Esophagus (tissue), 2 donors: ENCODE measurements around the gene AKT3. TPM values are rescaled to one million over a fixed set of nuclear protein-coding genes. Genes with fewer than 3 reads are reported as not detected.
"Not testable (repeated sequence)": the region's sequence is repeated elsewhere in the genome, so short reads cannot be mapped to it uniquely, and the experiment has no call there.

Experiments used
- H3K27ac ChIP-seq, 2 donors: one replicate each; pipeline ENCODE4 v1.5.1; 2013; ENCODE audit warnings: low read depth in 2 of 2, mild to moderate bottlenecking in 2 of 2, inconsistent platforms in 1 of 2, low read length in 1 of 2, moderate library complexity in 1 of 2
- H3K27me3 ChIP-seq, 2 donors: one replicate each; pipeline ENCODE4 v1.6.1; 2013; ENCODE audit warnings: low read length in 2 of 2, control low read depth in 1 of 2, mild to moderate bottlenecking in 1 of 2; ENCODE audit not compliant: insufficient read depth in 2 of 2, control insufficient read depth in 1 of 2
- H3K36me3 ChIP-seq, 2 donors: one replicate each; pipeline ENCODE4 v1.6.1; 2013; ENCODE audit warnings: low read length in 1 of 2; ENCODE audit not compliant: control insufficient read depth in 2 of 2, insufficient read depth in 2 of 2
- H3K4me1 ChIP-seq, 2 donors: one replicate each; pipeline ENCODE4 v1.6.1; 2013; ENCODE audit warnings: low read length in 1 of 2; ENCODE audit not compliant: control insufficient read depth in 2 of 2, insufficient read depth in 2 of 2
- H3K4me3 ChIP-seq, 2 donors: one replicate each; pipeline ENCODE4 v1.5.1; 2013; ENCODE audit warnings: low read length in 2 of 2, mild to moderate bottlenecking in 2 of 2, low read depth in 1 of 2, moderate library complexity in 1 of 2
- H3K9me3 ChIP-seq, 2 donors: one replicate each; pipeline ENCODE4 v1.6.1; 2013; ENCODE audit warnings: mild to moderate bottlenecking in 2 of 2, low read depth in 1 of 2, low read length in 1 of 2, moderate library complexity in 1 of 2; ENCODE audit not compliant: control insufficient read depth in 2 of 2, insufficient read depth in 1 of 2
- WGBS, 2 donors: extraction: QIAGEN DNeasy Blood & Tissue Kit; methylation state at CpG; one replicate each; pipeline ENCODE4 v1.1.7; 2013; 5-methylcytosine and 5-hydroxymethylcytosine counted together
- polyA plus RNA-seq, 2 donors: library from polyadenylated mRNA; stranded (reverse); fragments of 200-250 nt; gene quantifications; one replicate each; pipeline ENCODE4 v1.2.3, GENCODE V29; 2013
- donor health status: healthy with polysubstance abuse.
- donor health status: Bipolar disorder and iron deficiency.

Gene AKT3
- polyA plus RNA-seq, 2 donors = 2.1 to 4.4 TPM

- Histone ChIP-seq H3K27ac (no peak overlapping the region), H3K27me3 (no peaks in the 10 kb centered on the region), H3K4me3 (no peak overlapping the region), H3K36me3 (no peaks in the 10 kb centered on the region), H3K4me1 (no peaks in the 10 kb centered on the region), H3K9me3 (no peaks in the 10 kb centered on the region)
- WGBS, 2 donors = 93 to 95% methylated on average over 2 of the region's 2 CpGs
Measured at GRCh38 chr1:243594455-243594854, 255.6 kb downstream of the AKT3 start.

GRCh38 chr1:243589286-243589685 lies 260.8 kb downstream of the AKT3 start:
- not testable (repeated sequence) for H3K4me1 ChIP-seq, H3K36me3 ChIP-seq, H3K27me3 ChIP-seq, H3K27ac ChIP-seq, H3K4me3 ChIP-seq, H3K9me3 ChIP-seq
- WGBS, 2 donors = 73 to 85% methylated on average over 3 of the region's 3 CpGs

- H3K9me3 ChIP-seq = no peaks in the 10 kb centered on the region
- no peaks in the 10 kb centered on the region for H3K4me1 ChIP-seq
- no peaks in the 10 kb centered on the region for H3K27me3 ChIP-seq
- H3K27ac ChIP-seq = no peak overlapping the region
- H3K4me3 ChIP-seq = no peak overlapping the region
- no peaks in the 10 kb centered on the region for H3K36me3 ChIP-seq
- WGBS, 2 donors = 76 to 79% methylated on average over 4 of the region's 4 CpGs
Measured at GRCh38 chr1:243587823-243588560, 262.1 kb downstream of the AKT3 start.

GRCh38 chr1:243587285-243587684 lies 262.8 kb downstream of the AKT3 start:
- Histone ChIP-seq H3K4me3 (no peak overlapping the region), H3K4me1 (no peaks in the 10 kb centered on the region), H3K9me3 (no peaks in the 10 kb centered on the region), H3K27ac (no peak overlapping the region), H3K27me3 (no peaks in the 10 kb centered on the region), H3K36me3 (no peaks in the 10 kb centered on the region)
- 94 to 95% methylated on average over 12 of the region's 12 CpGs for WGBS, 2 donors

GRCh38 chr1:243585982-243586381 lies 264.1 kb downstream of the AKT3 start:
- Histone ChIP-seq H3K9me3 (peaks cover 2% of the 10 kb centered on the region in 2 donors), H3K27me3 (no peaks in the 10 kb centered on the region), H3K36me3 (no peaks in the 10 kb centered on the region), H3K4me1 (no peaks in the 10 kb centered on the region), H3K27ac (no peak overlapping the region), H3K4me3 (no peak overlapping the region)
- 89 to 91% methylated on average over 1 of the region's 1 CpG for WGBS, 2 donors

GRCh38 chr1:243582326-243582725 lies 267.7 kb downstream of the AKT3 start:
- 92 to 94% methylated on average over 1 of the region's 1 CpG for WGBS, 2 donors
- Histone ChIP-seq H3K27ac (no peak overlapping the region), H3K36me3 (no peaks in the 10 kb centered on the region), H3K9me3 (peaks cover 3% of the 10 kb centered on the region in 2 donors), H3K4me3 (no peak overlapping the region), H3K4me1 (no peaks in the 10 kb centered on the region), H3K27me3 (no peaks in the 10 kb centered on the region)

- H3K4me1 ChIP-seq = no peaks in the 10 kb centered on the region
- H3K4me3 ChIP-seq = no peak overlapping the region
- 80 to 84% methylated on average over 1 of the region's 1 CpG for WGBS, 2 donors
- peaks cover 3% of the 10 kb centered on the region in 2 donors for H3K9me3 ChIP-seq
- H3K27ac ChIP-seq = no peak overlapping the region
- no peaks in the 10 kb centered on the region for H3K36me3 ChIP-seq
- H3K27me3 ChIP-seq = no peaks in the 10 kb centered on the region
Measured at GRCh38 chr1:243580984-243581383, 269.1 kb downstream of the AKT3 start.

GRCh38 chr1:243580072-243580471 lies 270.0 kb downstream of the AKT3 start:
- 74 to 85% methylated on average over 5 of the region's 5 CpGs for WGBS, 2 donors
- Histone ChIP-seq H3K27ac (no peak overlapping the region), H3K4me1 (no peaks in the 10 kb centered on the region), H3K9me3 (peaks cover 3% of the 10 kb centered on the region in 2 donors), H3K36me3 (no peaks in the 10 kb centered on the region), H3K27me3 (no peaks in the 10 kb centered on the region), H3K4me3 (no peak overlapping the region)

GRCh38 chr1:243575070-243575469 lies 275.0 kb downstream of the AKT3 start:
- H3K36me3 ChIP-seq = no peaks in the 10 kb centered on the region
- H3K9me3 ChIP-seq = no peaks in the 10 kb centered on the region
- 95 to 97% methylated on average over 2 of the region's 2 CpGs for WGBS, 2 donors
- H3K27ac ChIP-seq = no peak overlapping the region
- H3K27me3 ChIP-seq = no peaks in the 10 kb centered on the region
- no peaks in the 10 kb centered on the region for H3K4me1 ChIP-seq
- no peak overlapping the region for H3K4me3 ChIP-seq

GRCh38 chr1:243572940-243573339 lies 277.1 kb downstream of the AKT3 start:
- Histone ChIP-seq H3K4me1 (no peaks in the 10 kb centered on the region), H3K27ac (no peak overlapping the region), H3K36me3 (no peaks in the 10 kb centered on the region), H3K27me3 (no peaks in the 10 kb centered on the region), H3K4me3 (no peak overlapping the region), H3K9me3 (no peaks in the 10 kb centered on the region)
- 91 to 95% methylated on average over 7 of the region's 7 CpGs for WGBS, 2 donors
